Heart right ventricle (tissue), 16 donors: Measurements from ENCODE around the gene RBMY1J. TPM values are rescaled to one million over a fixed set of nuclear protein-coding genes. Genes with fewer than 3 reads are reported as not detected.
"Not testable (repeated sequence)": the region's sequence is repeated elsewhere in the genome, so short reads cannot be mapped to it uniquely, and the experiment has no call there.

Experiments used
- ATAC-seq, 8 donors: fragments of 200-7000 bp; cut with Tn5 transposase; one replicate each; pipeline ENCODE4 v1.9.1; 2020; ENCODE audit warnings: mild to moderate bottlenecking in 8 of 8, moderate library complexity in 8 of 8, moderate number of reproducible peaks in 1 of 8
- DNase-seq, 2 donors: peaks; one replicate each; pipeline ENCODE4 v3.0.0-alpha.2; 2020
- H3K27ac ChIP-seq, 10 donors: fragments of 200-600 bp; sonication (generic) in 2 of 10; one replicate each; pipeline versions ENCODE4 v1.5.0 to v1.8.0; 2020 to 2022; ENCODE audit warnings: mild to moderate bottlenecking in 3 of 10
- H3K27me3 ChIP-seq, 7 donors: fragments of 200-600 bp; one replicate each; pipeline ENCODE4 v1.8.0; 2021 to 2022; ENCODE audit warnings: mild to moderate bottlenecking in 2 of 7
- H3K36me3 ChIP-seq, 9 donors: fragments of 200-600 bp; sonication (generic) in 1 of 9; one replicate each; pipeline versions ENCODE4 v1.5.0 to v1.8.0; 2020 to 2022; ENCODE audit warnings: mild to moderate bottlenecking in 2 of 9
- H3K4me1 ChIP-seq, 9 donors: fragments of 200-600 bp; sonication (generic) in 1 of 9; one replicate each; pipeline versions ENCODE4 v1.5.0 to v1.8.0; 2020 to 2022; ENCODE audit warnings: mild to moderate bottlenecking in 4 of 9
- H3K4me3 ChIP-seq, 10 donors: fragments of 200-600 bp; sonication (generic) in 2 of 10; one replicate each; pipeline versions ENCODE4 v1.5.0 to v1.8.0; 2020 to 2022; ENCODE audit warnings: mild to moderate bottlenecking in 7 of 10, moderate library complexity in 2 of 10
- H3K9me3 ChIP-seq, 11 donors: fragments of 200-600 bp in 10 of 11; sonication (generic) in 2 of 11; one replicate each; pipeline versions ENCODE4 v1.5.0 to v1.8.0; 2013 to 2022; ENCODE audit warnings: mild to moderate bottlenecking in 2 of 11, control low read depth in 1 of 11, moderate library complexity in 1 of 11
- WGBS, 2 donors: extraction: QIAGEN DNeasy Blood & Tissue Kit; methylation state at CpG; one replicate each; pipeline ENCODE4 v1.1.7; 2013; ENCODE audit warnings: inconsistent platforms in 1 of 2; 5-methylcytosine and 5-hydroxymethylcytosine counted together
- intact Hi-C, 10 donors: fragments of 100-400 bp; cut with DNase I; formaldehyde crosslinking; loops; one replicate each; pipeline versions ENCODE4 v1.11.1 to v1.14.2; 2022
- long read RNA-seq, 3 donors: library from polyadenylated mRNA; unstranded; transcript quantifications; one replicate each; pipeline ENCODE4 v2.0.0, GENCODE V29; 2020 to 2021
- polyA plus RNA-seq, 2 donors: library from polyadenylated mRNA; stranded (reverse); fragments of 200-250 nt; gene quantifications; one replicate each; pipeline ENCODE4 v1.2.3, GENCODE V29; 2013
- total RNA-seq, 10 donors: library from RNA; stranded (reverse); fragmentation: NEBNext Ultra II Directional in 3 of 10; extraction: Animal tissue kit (Norgen Biotek cat#: 25700) in 3 of 10; gene quantifications; one replicate each; pipeline versions ENCODE4 v1.2.1 to v1.2.4, GENCODE V29; 2021 to 2023
- TF ChIP-seq, protein P1 (sequence below), 9 donors: fragments of 200-600 bp; sonication (generic) in 2 of 9; IDR thresholded peaks; one replicate each; pipeline versions ENCODE4 v1.5.0 to v1.8.0; 2021 to 2022; ENCODE audit warnings: antibody characterized with exemption in 9 of 9, mild to moderate bottlenecking in 5 of 9, moderate library complexity in 1 of 9
- donor health status: Arrhythmogenic right ventricular cardiomyopathy.
- donor health status: ischemic (EF 13 %, LVEDD 7.1; RV severe dilation, severe dysfunction).
- donor health status: healthy with polysubstance abuse.
- donor health status: DM: no; HTN: yes; CAD: no.
- donor health status: DM: no; HTN: no; CAD: no.
- donor health status: ischemic (EF 25% LVEDD 6.9; RV normal size, moderate dysfunction).
- donor health status: ischemic (EF 25% LVEDD 5.7; RV mildly dilated, moderate dysfunction).
- donor health status: healthy.
- donor health status: DM: yes; HTN: yes; CAD: no.
- donor health status: Ischemic cardiomyopathy.
- donor health status: ischemic (EF 35%, LVEDD 5.7; RV mildly dilated, moderate dysfunction).
- donor health status: nonischemic (EF 11% LVEDD 7.7; RV severe dilation, severe dysfunction).
- donor health status: DM: yes; HTN: yes; CAD: no.
- donor health status: PGD.
- donor health status: ischemic (EF 29% LVEDD 5.4; RV normal size, mild dysfunction).
- donor health status: nonischemic (EF 23%, LVEDD 6.1; RV moderate dilation, normal function).

The RBMY1J gene
- total RNA-seq (not detected), polyA plus RNA-seq (not detected)
- long read RNA-seq, donor 1, result 0 reads
- long read RNA-seq, donor 2, result 0 reads
- long read RNA-seq, donor 3, result 0 reads

DNA sequence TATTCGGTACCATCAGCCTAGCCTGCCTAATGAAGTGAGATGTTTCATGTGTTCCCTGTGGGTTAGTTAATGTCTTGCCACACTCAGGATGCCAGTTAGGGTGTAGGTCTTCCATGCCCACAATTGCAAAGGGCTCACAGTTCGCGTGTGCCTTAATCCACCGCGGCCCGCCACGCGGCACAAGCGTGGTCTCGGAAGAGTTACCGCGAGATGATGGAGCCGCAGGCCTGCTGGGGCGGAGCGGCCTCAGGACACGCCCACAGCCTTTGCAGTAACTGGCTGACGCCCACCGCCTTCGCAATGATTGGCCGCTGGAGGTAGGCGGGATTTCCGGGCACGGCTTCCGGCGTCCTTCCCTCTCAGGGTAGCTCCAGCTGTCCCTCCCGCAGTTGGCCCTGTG lies at the start of gene RBMY1J:
TSS of gene RBMY1J (plus strand) at position 301 of the 400 bp plus-strand sequence. CDS start 2,038 bp downstream, outside the sequence.
- H3K4me1 ChIP-seq, H3K4me3 ChIP-seq, DNase-seq, H3K9me3 ChIP-seq, H3K27ac ChIP-seq, H3K36me3 ChIP-seq, intact Hi-C loops, ATAC-seq, H3K27me3 ChIP-seq: not testable (repeated sequence)
- WGBS, 2 donors, result no CpG with 5 or more reads among the region's 26 CpGs

DNA sequence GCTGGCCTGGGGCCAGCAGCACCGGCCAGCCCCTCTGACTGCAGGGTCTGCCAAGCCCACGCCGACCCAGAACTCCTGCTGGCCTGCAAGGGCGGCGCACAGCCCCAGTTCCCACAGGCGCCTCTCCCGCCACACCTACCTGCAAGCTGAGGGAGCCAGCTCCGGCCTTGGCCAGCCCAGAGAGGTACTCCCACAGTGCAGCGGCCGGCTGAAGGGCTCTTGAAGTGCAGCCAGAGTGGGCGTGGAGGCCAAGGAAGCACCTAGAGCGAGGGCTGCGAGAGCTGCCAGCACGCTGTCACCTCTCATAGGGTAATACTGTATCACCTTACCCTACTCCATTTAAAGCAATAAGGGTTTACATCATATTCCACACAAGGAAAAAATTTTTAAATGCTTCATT lies 35.8 kb upstream of the RBMY1J start:
- intact Hi-C loops, result no loop called here
- no peak overlapping the region for H3K4me3 ChIP-seq
- TF ChIP-seq, protein P1, sequence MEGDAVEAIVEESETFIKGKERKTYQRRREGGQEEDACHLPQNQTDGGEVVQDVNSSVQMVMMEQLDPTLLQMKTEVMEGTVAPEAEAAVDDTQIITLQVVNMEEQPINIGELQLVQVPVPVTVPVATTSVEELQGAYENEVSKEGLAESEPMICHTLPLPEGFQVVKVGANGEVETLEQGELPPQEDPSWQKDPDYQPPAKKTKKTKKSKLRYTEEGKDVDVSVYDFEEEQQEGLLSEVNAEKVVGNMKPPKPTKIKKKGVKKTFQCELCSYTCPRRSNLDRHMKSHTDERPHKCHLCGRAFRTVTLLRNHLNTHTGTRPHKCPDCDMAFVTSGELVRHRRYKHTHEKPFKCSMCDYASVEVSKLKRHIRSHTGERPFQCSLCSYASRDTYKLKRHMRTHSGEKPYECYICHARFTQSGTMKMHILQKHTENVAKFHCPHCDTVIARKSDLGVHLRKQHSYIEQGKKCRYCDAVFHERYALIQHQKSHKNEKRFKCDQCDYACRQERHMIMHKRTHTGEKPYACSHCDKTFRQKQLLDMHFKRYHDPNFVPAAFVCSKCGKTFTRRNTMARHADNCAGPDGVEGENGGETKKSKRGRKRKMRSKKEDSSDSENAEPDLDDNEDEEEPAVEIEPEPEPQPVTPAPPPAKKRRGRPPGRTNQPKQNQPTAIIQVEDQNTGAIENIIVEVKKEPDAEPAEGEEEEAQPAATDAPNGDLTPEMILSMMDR (IDR thresholded peaks at IDR 0.05), result no peak
- no peak overlapping the region for H3K27ac ChIP-seq
- 80 to 83% methylated on average over 11 to 14 of the region's 14 CpGs for WGBS, 2 donors
- H3K27me3 ChIP-seq, result no peaks in the 10 kb centered on the region
- DNase-seq (no peak), ATAC-seq (no peak)
- no peaks in the 10 kb centered on the region for H3K9me3 ChIP-seq
- no peaks in the 10 kb centered on the region for H3K36me3 ChIP-seq
- no peaks in the 10 kb centered on the region for H3K4me1 ChIP-seq

DNA sequence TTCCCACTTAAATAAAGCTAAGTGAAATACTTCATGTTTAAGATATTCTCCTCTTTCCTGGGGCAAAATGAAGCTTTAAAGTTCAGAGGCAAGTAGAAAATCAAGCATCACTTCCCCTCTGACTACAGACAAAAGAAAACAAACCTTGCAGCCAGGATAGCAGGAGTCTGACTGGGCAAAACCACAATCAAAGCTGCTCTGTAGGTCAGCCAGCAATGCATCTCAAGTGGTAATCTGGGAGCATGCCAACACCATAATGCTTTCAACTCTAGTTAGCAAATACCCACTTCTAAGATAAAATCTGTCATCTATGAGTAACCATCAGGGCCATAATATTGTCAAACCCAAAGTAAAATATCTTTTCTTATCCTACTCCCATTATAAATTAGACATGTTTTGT lies 32.6 kb upstream of the RBMY1J start:
- ATAC-seq (no peak), DNase-seq (no peak)
- TF ChIP-seq, protein P1 (IDR thresholded peaks at IDR 0.05), result no peak
- Histone ChIP-seq H3K4me1 (no peaks in the 10 kb centered on the region), H3K36me3 (no peaks in the 10 kb centered on the region), H3K27me3 (no peaks in the 10 kb centered on the region), H3K4me3 (no peak overlapping the region), H3K27ac (no peak overlapping the region), H3K9me3 (no peaks in the 10 kb centered on the region)
- intact Hi-C loops, result no loop called here

DNA sequence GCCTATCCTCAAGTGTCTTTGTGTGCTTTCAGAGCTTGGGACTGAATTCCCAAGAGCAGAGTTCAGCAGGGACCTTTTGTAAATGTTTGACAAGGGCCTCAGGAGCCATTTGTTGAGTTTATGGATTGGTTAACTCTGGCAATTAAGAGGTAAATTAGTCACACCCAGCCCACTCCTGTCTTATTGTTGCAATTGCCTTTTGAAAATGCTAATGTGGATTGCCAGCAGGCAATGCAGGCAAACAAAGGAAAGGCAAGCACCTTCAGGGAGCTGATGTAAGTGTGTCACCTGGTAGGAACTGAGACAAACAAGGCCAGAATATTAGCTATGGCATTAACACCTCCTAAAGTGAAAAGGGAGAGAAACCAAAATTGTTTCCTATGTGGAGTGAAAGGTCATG lies 29.7 kb upstream of the RBMY1J start:
- Histone ChIP-seq H3K4me3 (no peak overlapping the region), H3K27ac (no peak overlapping the region), H3K27me3 (no peaks in the 10 kb centered on the region), H3K4me1 (no peaks in the 10 kb centered on the region), H3K36me3 (no peaks in the 10 kb centered on the region), H3K9me3 (no peaks in the 10 kb centered on the region)
- ATAC-seq, result no peak
- TF ChIP-seq, protein P1 (IDR thresholded peaks at IDR 0.05), result no peak
- intact Hi-C loops, result no loop called here
- DNase-seq, result no peak

DNA sequence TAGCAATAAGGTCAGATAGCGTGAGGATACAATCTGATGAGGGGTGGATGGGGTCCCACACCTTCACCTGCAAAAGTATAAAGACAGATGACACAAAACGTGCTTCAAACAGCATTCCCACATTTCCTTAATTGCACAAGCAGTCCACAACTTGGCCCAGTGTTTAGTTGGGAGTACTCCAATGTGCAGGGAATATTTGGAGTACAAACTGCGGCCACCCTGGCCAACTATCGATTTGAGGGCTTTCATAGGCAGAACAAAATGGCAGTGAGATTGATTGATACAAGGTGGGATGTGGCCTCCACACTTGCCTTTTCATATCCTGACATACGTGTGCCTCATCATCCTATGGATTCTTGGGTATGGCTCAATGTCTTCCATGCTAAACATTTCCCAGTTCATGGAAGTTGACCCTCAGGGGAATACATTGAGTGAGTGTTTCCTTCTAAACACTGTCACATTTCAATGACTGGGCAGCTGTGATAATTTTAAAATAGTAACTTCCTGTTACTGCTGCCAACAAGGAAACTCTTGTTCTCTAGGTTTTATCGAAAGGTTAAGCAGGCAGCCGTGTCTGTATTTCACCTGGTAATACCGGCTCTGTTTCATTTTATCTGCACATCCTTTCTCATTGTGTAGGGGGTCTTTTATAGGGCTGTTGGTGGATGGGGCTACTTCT lies 41.6 kb downstream of the RBMY1J start:
- H3K4me1 ChIP-seq, H3K9me3 ChIP-seq, intact Hi-C loops, DNase-seq, H3K4me3 ChIP-seq, H3K27me3 ChIP-seq, H3K36me3 ChIP-seq, H3K27ac ChIP-seq: not testable (repeated sequence)
- ATAC-seq, result peak in 5 of 8 donors; percentile 29 to 63 (median 42)
- WGBS, 2 donors, result no CpG with 5 or more reads among the region's 8 CpGs

DNA sequence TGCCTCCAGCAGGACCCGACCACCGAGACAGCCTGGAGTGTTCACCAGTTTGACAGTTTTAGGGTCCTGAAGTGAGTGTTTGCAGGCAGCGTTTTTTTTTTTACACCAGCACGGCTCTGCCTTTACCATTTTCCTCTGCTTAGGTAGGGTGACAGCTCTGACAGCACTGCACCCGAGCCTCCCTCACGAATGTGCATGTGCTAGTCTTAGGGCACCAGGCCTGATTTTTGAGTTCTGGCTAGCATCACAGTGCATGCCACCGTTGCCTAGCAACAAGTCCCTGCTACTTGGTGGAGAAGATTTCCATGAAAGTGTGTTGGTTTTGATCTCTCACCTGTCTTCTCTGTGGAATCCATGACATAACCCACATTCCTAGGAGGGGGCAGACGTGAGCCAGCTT lies 52.3 kb downstream of the RBMY1J start:
- H3K4me1 ChIP-seq, H3K4me3 ChIP-seq, H3K27ac ChIP-seq, H3K9me3 ChIP-seq, DNase-seq, H3K27me3 ChIP-seq, intact Hi-C loops, H3K36me3 ChIP-seq: not testable (repeated sequence)
- ATAC-seq, result peak in 4 of 8 donors; percentile 20 to 84 (median 74)
- no CpG with 5 or more reads among the region's 8 CpGs for WGBS, 2 donors

DNA sequence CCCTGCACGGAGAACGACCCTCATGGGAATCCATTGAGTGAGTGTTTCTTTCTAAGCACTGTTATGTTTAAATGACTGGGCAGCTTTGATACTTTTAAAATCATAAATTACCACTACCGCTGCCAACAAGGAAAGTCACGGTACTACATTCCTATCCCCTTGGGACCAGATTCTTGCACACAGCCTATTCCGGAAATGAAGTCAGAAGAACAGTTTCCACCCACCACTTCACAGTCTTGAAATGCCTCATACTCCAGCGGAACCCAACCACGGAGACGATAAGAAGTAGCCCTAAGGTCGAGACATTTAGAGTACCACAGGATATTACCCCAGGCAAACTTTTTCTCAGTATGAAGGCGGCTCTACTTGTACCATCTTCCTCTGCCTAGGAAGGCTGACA lies 58.8 kb downstream of the RBMY1J start:
- ATAC-seq, result peak in 4 of 8 donors; percentile 28 to 51 (median 40)
- H3K27me3 ChIP-seq, H3K4me3 ChIP-seq, H3K27ac ChIP-seq, intact Hi-C loops, DNase-seq, H3K9me3 ChIP-seq, H3K4me1 ChIP-seq, H3K36me3 ChIP-seq: not testable (repeated sequence)
- no CpG with 5 or more reads among the region's 10 CpGs for WGBS, 2 donors
